Fibroblast of mammary gland (primary cell): ENCODE results near the gene TM9SF3.
A peak's percentile ranks its signal among the peaks of the same experiment; 100 is the strongest.

ENCODE experiments used
- DNase-seq: peaks from one replicate; pipeline ENCODE4 v3.0.0-alpha.2; 2010; ENCODE audit warnings: low read depth
- H3K4me3 ChIP-seq: 2 replicates; pipeline ENCODE4 v1.5.1; 2011; ENCODE audit warnings: low read depth, mild to moderate bottlenecking, low read length, moderate library complexity; ENCODE audit not compliant: control insufficient read depth
- CTCF ChIP-seq: conservative IDR thresholded peaks from 2 replicates; pipeline ENCODE4 v1.5.1; 2011; ENCODE audit warnings: low read depth, low read length, inconsistent platforms; ENCODE audit not compliant: control insufficient read depth, insufficient read depth

Gene TM9SF3

DNA sequence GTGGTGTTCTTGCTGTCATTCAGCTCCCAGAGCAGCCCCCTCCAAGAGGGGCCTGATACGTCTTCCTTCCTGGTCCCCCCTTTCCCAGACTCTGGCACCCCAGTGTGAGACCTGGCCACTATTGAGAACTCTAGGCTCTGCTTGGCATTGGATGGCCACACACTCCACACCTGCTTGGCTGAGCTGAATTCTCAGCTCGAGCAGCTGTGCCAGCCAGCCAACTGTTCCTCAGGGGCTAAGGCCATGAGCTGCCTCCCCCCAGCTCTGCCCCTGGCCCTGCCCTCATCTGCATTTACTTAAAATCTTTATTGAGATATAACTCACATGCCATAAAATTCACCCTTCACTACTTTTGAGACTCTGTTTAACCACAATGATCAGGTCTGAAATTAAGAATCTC lies 79.8 kb downstream of the TM9SF3 start:
- no peak for DNase-seq
- TF ChIP-seq CTCF, result no peak

GRCh38 chr10:96505150-96506136 lies 81.4 kb downstream of the TM9SF3 start:
- TF ChIP-seq CTCF, result no peak
- H3K4me3 ChIP-seq, result no peak overlapping the region
- no peak for DNase-seq

More for the DNA sequence above, 79.8 kb downstream of the TM9SF3 start:
- no peak overlapping the region for H3K4me3 ChIP-seq

DNA sequence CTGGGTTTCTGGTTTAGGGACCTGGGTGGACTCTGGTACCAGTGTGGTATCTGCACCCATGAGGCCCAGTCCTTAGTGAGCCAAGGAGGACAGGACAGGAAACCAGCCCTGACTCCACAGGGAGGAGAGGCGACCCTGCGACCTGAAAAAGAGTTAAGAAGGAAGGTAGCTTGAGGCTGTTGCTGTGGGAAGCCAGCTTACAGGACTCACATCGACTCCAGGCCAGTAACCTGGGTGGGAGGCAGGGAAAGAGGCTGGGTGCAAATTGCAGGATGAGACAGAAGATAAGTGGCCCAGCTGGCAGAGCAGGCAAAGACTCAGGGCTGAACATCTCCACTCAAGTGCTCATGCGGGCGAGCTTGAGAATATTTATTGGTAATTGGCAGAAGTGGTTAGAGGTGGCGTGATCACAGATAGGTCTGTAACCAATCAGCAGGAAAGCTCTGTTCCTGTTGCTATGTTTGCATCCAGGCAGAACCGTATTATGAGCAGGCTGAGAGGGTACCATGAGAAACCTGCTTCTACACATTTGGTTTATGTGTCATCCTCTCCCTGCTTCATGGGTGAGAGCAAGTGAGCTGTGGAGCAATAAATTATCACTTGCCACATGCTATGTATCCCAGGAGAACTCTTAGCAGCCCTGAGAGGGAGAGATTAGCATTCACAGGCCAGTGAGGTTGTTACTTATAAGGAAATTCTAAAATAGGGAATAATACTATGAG lies 84.1 kb downstream of the TM9SF3 start:
- no peak for TF ChIP-seq CTCF
- DNase-seq, result peak; percentile 26
- H3K4me3 ChIP-seq, result no peak overlapping the region

- peak; percentile 3 for DNase-seq
- TF ChIP-seq CTCF, result no peak
- no peak overlapping the region for H3K4me3 ChIP-seq
Observed at GRCh38 chr10:96501985-96502384, 84.8 kb downstream of the TM9SF3 start.

GRCh38 chr10:96500519-96500918 lies 86.3 kb downstream of the TM9SF3 start:
- no peak overlapping the region for H3K4me3 ChIP-seq
- TF ChIP-seq CTCF, result no peak
- no peak for DNase-seq

GRCh38 chr10:96500050-96500449 lies 86.8 kb downstream of the TM9SF3 start:
- no peak for TF ChIP-seq CTCF
- H3K4me3 ChIP-seq, result no peak overlapping the region
- no peak for DNase-seq
